Measurements from ENCODE around the gene EN1.

DNA sequence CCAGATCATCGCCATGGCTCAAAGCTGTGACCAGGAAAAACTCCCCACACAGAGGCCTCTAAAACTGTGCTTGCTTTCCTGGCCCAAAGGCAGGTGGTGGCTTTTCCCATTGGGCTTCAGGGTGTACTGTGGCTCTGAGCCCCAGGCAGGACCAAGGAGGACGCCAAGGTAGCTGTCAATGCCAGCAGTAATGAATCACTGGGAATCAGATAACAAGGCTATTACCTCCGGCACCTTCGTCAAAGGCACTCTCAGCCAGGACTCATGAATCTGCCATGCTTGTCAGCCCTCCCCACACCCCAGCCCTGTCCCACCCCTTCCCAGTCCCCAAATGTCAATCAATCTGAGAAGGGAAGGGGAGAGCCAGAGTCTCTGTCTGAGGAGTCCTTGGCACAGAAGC is 27.9 kb upstream of the EN1 start:
- no peak for TF ChIP-seq POLR2A (IDR thresholded peaks at IDR 0.05; ENCODE audit: low read depth, low read length)
- TF ChIP-seq TAF1 (IDR thresholded peaks at IDR 0.05; ENCODE audit: borderline replicate concordance, low read depth, low read length): no peak
- no peak for TF ChIP-seq POLR2AphosphoS5 (IDR thresholded peaks at IDR 0.05; ENCODE audit: low read depth, low read length)
